K562 (cell line): ENCODE results near the gene PDZD2. TPM values are rescaled to one million over a fixed set of nuclear protein-coding genes. Genes with fewer than 3 reads are reported as not detected.

ENCODE experiments used
- ATAC-seq: fragments of 200-7000 bp; cut with Tn5 transposase; 3 replicates; pipeline ENCODE4 v1.9.1; 2020; ENCODE audit warnings: moderate library complexity
- BruUV-seq: library from RNA; stranded (reverse); fragments of 400-500 nt; replicated peaks from 2 replicates; lab custom pipeline; 2021; lab: Mats Ljungman, UMichigan
- CTCF ChIA-PET: fragments of 300-600 bp; formaldehyde crosslinking; extraction: SDS; loops from one replicate; lab custom pipeline; 2021; ENCODE audit warnings: low intra/inter-chr PET ratio; lab: Yijun Ruan, JAX
- POLR2A ChIA-PET: fragments of 300-600, 350-650 bp; sonication (Branson Sonifier 250); formaldehyde crosslinking; extraction: SDS; loops from one replicate; lab custom pipeline; 2021; ENCODE audit warnings: antibody characterized with exemption, inconsistent platforms; lab: Yijun Ruan, JAX
- DNase-seq, 4 experiments: peaks; one replicate each; pipeline versions ENCODE4 v3.0.0 to v3.0.0-alpha.2; 2011 to 2018; ENCODE audit warnings: low spot score in 3 of 4, mixed read lengths in 3 of 4; ENCODE audit errors: extremely low read depth in 1 of 4
- FAIRE-seq: peaks from 2 replicates; lab custom pipeline; 2011; peaks lifted over from hg19 to GRCh38; lab: Jason Lieb, UNC
- H2AFZ ChIP-seq: 2 replicates; pipeline ENCODE4 v1.6.0; 2011; ENCODE audit warnings: low read depth, low read length, control low read depth, inconsistent platforms
- H3K27ac ChIP-seq: fragments of 200-600 bp; 3 replicates; pipeline ENCODE4 v1.8.0; 2011; ENCODE audit warnings: low read depth, mild to moderate bottlenecking, control low read depth, inconsistent platforms, low read length, moderate library complexity, mixed read lengths; ENCODE audit errors: extremely low read depth
- H3K27me3 ChIP-seq, 2 experiments: fragments of 300-600 bp in 1 of 2; 2 replicates in 1 of 2; 3 replicates in 1 of 2; pipeline versions ENCODE4 v1.6.0 to v1.8.0; 2011; ENCODE audit warnings: inconsistent platforms in 2 of 2, low read length in 2 of 2, mild to moderate bottlenecking in 1 of 2, mixed read lengths in 1 of 2, moderate library complexity in 1 of 2; ENCODE audit not compliant: control insufficient read depth in 2 of 2, insufficient read depth in 2 of 2
- H3K36me3 ChIP-seq: fragments of 300-600 bp; 3 replicates; pipeline ENCODE4 v1.8.0; 2011; ENCODE audit warnings: mild to moderate bottlenecking, low read length, inconsistent platforms; ENCODE audit not compliant: control insufficient read depth, insufficient read depth
- H3K4me1 ChIP-seq, 2 experiments: fragments of 200-600 bp in 1 of 2; replicated peaks in 1 of 2; 2 replicates in 1 of 2; 3 replicates in 1 of 2; pipeline versions ENCODE4 v1.5.1 to v1.8.0; 2011; ENCODE audit warnings: inconsistent platforms in 2 of 2, low read length in 2 of 2, mild to moderate bottlenecking in 1 of 2, mixed read lengths in 1 of 2, moderate library complexity in 1 of 2; ENCODE audit not compliant: control insufficient read depth in 2 of 2, insufficient read depth in 2 of 2
- H3K4me2 ChIP-seq: 2 replicates; pipeline ENCODE4 v1.6.1; 2011; ENCODE audit warnings: low read length, control low read depth, inconsistent platforms, mixed read lengths; ENCODE audit not compliant: insufficient read depth
- H3K4me3 ChIP-seq: fragments of 200-600 bp; sonication (generic), shearing (Covaris generic); 2 replicates; pipeline ENCODE4 v1.5.1; 2016; ENCODE audit warnings: control low read depth, inconsistent platforms
- H3K79me2 ChIP-seq: fragments of 200-600 bp; 3 replicates; pipeline ENCODE4 v1.8.0; 2011; ENCODE audit warnings: low read length, inconsistent platforms; ENCODE audit not compliant: control insufficient read depth, insufficient read depth
- H3K9ac ChIP-seq, 2 experiments: 2 replicates each; pipeline versions ENCODE4 v1.6.0 to v1.6.1; 2011; ENCODE audit warnings: low read depth in 2 of 2, low read length in 2 of 2, control low read depth in 1 of 2, inconsistent platforms in 1 of 2, mild to moderate bottlenecking in 1 of 2, mixed read lengths in 1 of 2; ENCODE audit not compliant: insufficient read depth in 1 of 2
- H3K9me1 ChIP-seq: one replicate; pipeline ENCODE4 v1.6.0; 2011; ENCODE audit warnings: inconsistent platforms, mild to moderate bottlenecking, low read length, moderate library complexity; ENCODE audit not compliant: control insufficient read depth, insufficient read depth
- H3K9me3 ChIP-seq: replicated peaks from 2 replicates; pipeline ENCODE4 v1.5.1; 2011; ENCODE audit warnings: low read depth, low read length, inconsistent platforms; ENCODE audit not compliant: control insufficient read depth, insufficient read depth
- H4K20me1 ChIP-seq: replicated peaks from 2 replicates; pipeline ENCODE4 v1.6.1; 2011; ENCODE audit warnings: low read length, inconsistent platforms, mixed read lengths; ENCODE audit not compliant: control insufficient read depth, insufficient read depth
- HMG20B ChIP-seq: fragments of 250-450 bp; sonication (Bioruptor Pico); IDR thresholded peaks from 2 replicates; pipeline ENCODE4 v1.5.0; 2021; ENCODE audit warnings: mild to moderate bottlenecking
- MYC ChIP-seq, 2 experiments: fragments of 250-450 bp in 1 of 2; sonication (Bioruptor Pico) in 1 of 2; IDR thresholded peaks; 2 replicates each; pipeline versions ENCODE4 v1.5.1 to v1.6.1; 2012 to 2021; ENCODE audit warnings: low read depth in 2 of 2, borderline replicate concordance in 1 of 2, improper control_type of control experiment in 1 of 2, low read length in 1 of 2, mild to moderate bottlenecking in 1 of 2, moderate library complexity in 1 of 2
- NFE2 ChIP-seq: IDR thresholded peaks from 2 replicates; pipeline ENCODE4 v1.6.1; 2014; ENCODE audit warnings: antibody characterized with exemption, low read depth
- PHB2 ChIP-seq: fragments of 450-650 bp; IDR thresholded peaks from 2 replicates; pipeline ENCODE4 v1.6.1; 2017; ENCODE audit warnings: low read depth
- PPARD ChIP-seq: fragments of 250-450 bp; sonication (Bioruptor Pico); IDR thresholded peaks from 2 replicates; pipeline ENCODE4 v1.8.0; 2022; ENCODE audit warnings: inconsistent platforms, mild to moderate bottlenecking, moderate library complexity
- PYGO2 ChIP-seq: fragments of 450-650 bp; IDR thresholded peaks from 2 replicates; pipeline ENCODE4 v1.6.1; 2016; ENCODE audit warnings: mild to moderate bottlenecking, missing genetic modification characterization, moderate library complexity, missing compliant biosample characterization
- SIN3B ChIP-seq: fragments of 450-650 bp; IDR thresholded peaks from 2 replicates; pipeline ENCODE4 v1.6.1; 2017; ENCODE audit warnings: low read depth, mild to moderate bottlenecking, moderate library complexity
- ZFP91 ChIP-seq: sonication (generic); formaldehyde crosslinking; IDR thresholded peaks from 2 replicates; pipeline ENCODE4 v1.8.0; 2022; ENCODE audit warnings: mild to moderate bottlenecking, missing genetic modification reagents
- ZKSCAN8 ChIP-seq: fragments of 200-800 bp; sonication (Bioruptor generic); IDR thresholded peaks from 2 replicates; pipeline ENCODE4 v1.6.1; 2016; ENCODE audit warnings: missing genetic modification characterization, missing compliant biosample characterization
- ZNF561 ChIP-seq: fragments of 450-650 bp; formaldehyde crosslinking; conservative IDR thresholded peaks from 2 replicates; pipeline ENCODE4 v1.4.0; 2020; ENCODE audit warnings: mild to moderate bottlenecking, moderate library complexity
- WGBS: fragments of 100-300 bp; shearing (Covaris generic); methylation state at CpG from one replicate; pipeline ENCODE4 v1.1.6; 2016; ENCODE audit warnings: low coverage, mixed read lengths; ENCODE audit not compliant: insufficient coverage; ENCODE audit errors: missing lambda C conversion rate; 5-methylcytosine and 5-hydroxymethylcytosine counted together
- in situ Hi-C: fragments of 300-500 bp; cut with MboI; formaldehyde crosslinking; loops from 4 replicates; pipeline ENCODE4 v1.15.0; 2018; ENCODE audit warnings: inconsistent platforms, mixed read lengths
- intact Hi-C: fragments of 100-400 bp; cut with micrococcal nuclease; formaldehyde crosslinking; loops from 2 replicates; pipeline ENCODE4 v1.14.2; 2022
- polyA plus RNA-seq, 8 experiments: library from polyadenylated mRNA; depleted of rRNA in 4 of 8; stranded (reverse) in 5 of 8; unstranded in 3 of 8; fragments of >200 nt; fragmentation: Nextera tagmentation in 2 of 8; fragmentation: Illumina TruSeq in 1 of 8; extraction: Ambion mirVana in 2 of 8; extraction: Trizol in 1 of 8; gene quantifications; 2 replicates each; pipeline versions ENCODE4 v1.2.1 to v1.2.3, GENCODE V29; 2011 to 2014; ENCODE audit warnings: inconsistent platforms in 1 of 8, missing spikeins in 1 of 8
- total RNA-seq, 7 experiments: library from RNA; depleted of rRNA in 6 of 7; stranded (reverse); fragments of >200 nt in 6 of 7; fragmentation: Illumina TruSeq in 2 of 7; extraction: Trizol in 2 of 7; gene quantifications; 2 replicates each; pipeline versions ENCODE4 v1.2.1 to v1.2.3, GENCODE V29; 2011 to 2021; ENCODE audit warnings: low replicate concordance in 1 of 7

Gene PDZD2
- total and polyA plus RNA-seq, 9 of the 15 experiments (the other 6 are each of a cell fraction or from before 2014, with no cell fraction given): 0.02 to 0.08 (median 0.04) TPM; not detected in 6

GRCh38 chr5:31755676-31756230, 116.8 kb downstream of the PDZD2 start:
- DNase-seq (no peak), ATAC-seq (no peak), FAIRE-seq (no peak)
- no TSS peak for BruUV-seq
- Histone ChIP-seq H3K36me3 (no peaks in the 10 kb centered on the region), H3K4me2 (no peak overlapping the region), H3K79me2 (no peaks in the 10 kb centered on the region), H3K9me3 (no peaks in the 10 kb centered on the region), H3K27ac (no peak overlapping the region), H4K20me1 (peaks cover 6% of the 10 kb centered on the region; the same call in 1 of the 2 replicates), H3K27me3 (peaks cover 22 to 47% of the 10 kb centered on the region in 2 experiments; a peak in 4 of 5 replicates), H3K9me1 (no peaks in the 10 kb centered on the region), H3K4me1 (no peaks in the 10 kb centered on the region), H2AFZ (no peak overlapping the region), H3K4me3 (no peak overlapping the region), H3K9ac (no peak overlapping the region; a peak in 1 of 4 replicates)
- intact Hi-C loops: no loop called here
- TF ChIP-seq HMG20B (CRISPR knock-in tag): no peak
- in situ Hi-C loops: no loop called here
- WGBS: 0% methylated on average over 10 of the region's 10 CpGs
- POLR2A ChIA-PET: interaction anchor here (0.7 to 1.1 kb wide), 2 partner anchors 10 to 224 kb away, joined by 3 read pairs; partner anchors contain the start of genes C5orf22 and DROSHA
- CTCF ChIA-PET: no interaction called here

GRCh38 chr5:31757806-31758205, 118.9 kb downstream of the PDZD2 start:
- no peak overlapping the region for H3K4me2 ChIP-seq
- peaks cover 22 to 53% of the 10 kb centered on the region in 2 experiments for H3K27me3 ChIP-seq
- H3K9me3 ChIP-seq: no peaks in the 10 kb centered on the region
- in situ Hi-C loops (no loop called here), intact Hi-C loops (no loop called here)
- DNase-seq: no peak
- FAIRE-seq: no peak
- no peak; the same call in 2 of the 3 replicates for ATAC-seq
- ChIA-PET POLR2A (no interaction called here), CTCF (no interaction called here)
- no TSS peak for BruUV-seq
- WGBS: 0% methylated on average over 6 of the region's 8 CpGs
- H3K9ac ChIP-seq: no peak overlapping the region
- no peaks in the 10 kb centered on the region for H3K79me2 ChIP-seq
- H4K20me1 ChIP-seq: peaks cover 6% of the 10 kb centered on the region; the same call in 1 of the 2 replicates
- H3K4me1 ChIP-seq: no peaks in the 10 kb centered on the region
- no peaks in the 10 kb centered on the region for H3K9me1 ChIP-seq
- H3K4me3 ChIP-seq: no peak overlapping the region
- H2AFZ ChIP-seq: no peak overlapping the region
- no peak overlapping the region for H3K27ac ChIP-seq
- H3K36me3 ChIP-seq: no peaks in the 10 kb centered on the region
- TF ChIP-seq PPARD: no peak
- no peak for TF ChIP-seq ZKSCAN8 (CRISPR knock-in tag)
- no peak for TF ChIP-seq PYGO2 (tag)
- no peak for TF ChIP-seq MYC (IDR thresholded peaks at IDR 0.05; ENCODE audit: low read depth, low read length)
- TF ChIP-seq MYC (CRISPR knock-in tag; IDR thresholded peaks at IDR 0.05; ENCODE audit: borderline replicate concordance, low read depth): no peak
- TF ChIP-seq ZNF561 (CRISPR knock-in tag): no peak
- no peak for TF ChIP-seq SIN3B
- no peak for TF ChIP-seq NFE2
- TF ChIP-seq ZFP91: no peak
- no peak for TF ChIP-seq PHB2
